Panc1 (cell line): ENCODE measurements around the gene CLDN22. TPM values are rescaled to one million over a fixed set of nuclear protein-coding genes. Genes with fewer than 3 reads are reported as not detected.

ENCODE experiments used
- ATAC-seq: fragments of 200-7000 bp; cut with Tn5 transposase; 2 replicates; pipeline ENCODE4 v1.9.1; 2020; ENCODE audit warnings: mild to moderate bottlenecking, moderate library complexity
- BruUV-seq: library from RNA; stranded (reverse); fragments of 400-500 nt; replicated peaks from 2 replicates; lab custom pipeline; 2021; lab: Mats Ljungman, UMichigan
- CTCF ChIA-PET: fragments of 300-600 bp; sonication (Branson Sonifier 250); formaldehyde crosslinking; loops from one replicate; lab custom pipeline; 2022; ENCODE audit warnings: antibody characterized with exemption; lab: Charles Lee
- POLR2A ChIA-PET: fragments of 300-600 bp; sonication (Branson Sonifier 250); formaldehyde crosslinking; loops from one replicate; lab custom pipeline; 2022; ENCODE audit warnings: antibody characterized with exemption; lab: Charles Lee
- DNase-seq: peaks from one replicate; pipeline ENCODE4 v3.0.0-alpha.2; 2010; ENCODE audit warnings: low read depth, low spot score
- H3K27ac ChIP-seq: 2 replicates; pipeline ENCODE4 v1.5.1; 2011; ENCODE audit warnings: mild to moderate bottlenecking, low read length, inconsistent platforms
- H3K27me3 ChIP-seq: fragments of 200-500 bp; sonication (Bioruptor generic); 2 replicates; pipeline ENCODE4 v1.6.0; 2014; ENCODE audit warnings: low read length, inconsistent platforms; ENCODE audit not compliant: control insufficient read depth, insufficient read depth
- H3K36me3 ChIP-seq: fragments of 200-500 bp; sonication (Bioruptor generic); 2 replicates; pipeline ENCODE4 v1.5.1; 2014; ENCODE audit warnings: inconsistent platforms, mild to moderate bottlenecking, low read length, moderate library complexity; ENCODE audit not compliant: control insufficient read depth, insufficient read depth
- H3K4me1 ChIP-seq: 2 replicates; pipeline ENCODE4 v1.5.1; 2011; ENCODE audit warnings: inconsistent platforms, mild to moderate bottlenecking, low read length, moderate library complexity; ENCODE audit not compliant: control insufficient read depth, insufficient read depth
- H3K4me3 ChIP-seq, 2 experiments: 2 replicates each; pipeline ENCODE4 v1.5.1; 2011 to 2012; ENCODE audit warnings: low read depth in 2 of 2, low read length in 2 of 2, mild to moderate bottlenecking in 2 of 2, inconsistent platforms in 1 of 2, moderate library complexity in 1 of 2
- H3K9me3 ChIP-seq: fragments of 200-500 bp; sonication (Bioruptor generic); 2 replicates; pipeline ENCODE4 v1.5.1; 2014; ENCODE audit warnings: low read depth, mild to moderate bottlenecking, inconsistent platforms, low read length, moderate library complexity; ENCODE audit not compliant: control insufficient read depth, insufficient read depth
- POLR2AphosphoS5 ChIP-seq: IDR thresholded peaks from 2 replicates; pipeline ENCODE4 v1.6.1; 2012; ENCODE audit warnings: mild to moderate bottlenecking, low read depth, low read length, moderate library complexity
- SIN3A ChIP-seq: IDR thresholded peaks from 2 replicates; pipeline ENCODE4 v1.6.1; 2012; ENCODE audit warnings: low read depth, mild to moderate bottlenecking, low read length, moderate library complexity, borderline replicate concordance; ENCODE audit not compliant: insufficient read depth
- TCF7L2 ChIP-seq: IDR thresholded peaks from 2 replicates; pipeline ENCODE4 v1.6.1; 2011; ENCODE audit warnings: mild to moderate bottlenecking, low read depth, low read length, inconsistent platforms
- in situ Hi-C: cut with HindIII; loops from 2 replicates; pipeline ENCODE4 v1.10.0; 2016; ENCODE audit warnings: low sequenced_read_pairs, low pct_unique_long_range_greater_than_20kb
- intact Hi-C: fragments of 100-400 bp; cut with micrococcal nuclease; formaldehyde crosslinking; loops from one replicate; pipeline ENCODE4 v1.10.0; 2022; ENCODE audit not compliant: unreplicated experiment
- total RNA-seq: library from RNA; stranded (reverse); gene quantifications from one replicate; pipeline ENCODE4 v1.2.1, GENCODE V29; 2021; ENCODE audit not compliant: unreplicated experiment
- TF ChIP-seq, protein P1 (sequence below), 2 experiments: IDR thresholded peaks; 2 replicates each; pipeline ENCODE4 v1.6.1; 2011 to 2012; ENCODE audit warnings: low read depth in 2 of 2, control low read depth in 1 of 2, low read length in 1 of 2, mild to moderate bottlenecking in 1 of 2, moderate library complexity in 1 of 2; ENCODE audit not compliant: insufficient read depth in 1 of 2
- TF ChIP-seq, protein P2 (sequence below): fragments of 450-650 bp; IDR thresholded peaks from 2 replicates; pipeline ENCODE4 v1.5.1; 2017; ENCODE audit warnings: mild to moderate bottlenecking

The CLDN22 gene
- total RNA-seq, 1 experiment from 2014 or later = not detected

DNA sequence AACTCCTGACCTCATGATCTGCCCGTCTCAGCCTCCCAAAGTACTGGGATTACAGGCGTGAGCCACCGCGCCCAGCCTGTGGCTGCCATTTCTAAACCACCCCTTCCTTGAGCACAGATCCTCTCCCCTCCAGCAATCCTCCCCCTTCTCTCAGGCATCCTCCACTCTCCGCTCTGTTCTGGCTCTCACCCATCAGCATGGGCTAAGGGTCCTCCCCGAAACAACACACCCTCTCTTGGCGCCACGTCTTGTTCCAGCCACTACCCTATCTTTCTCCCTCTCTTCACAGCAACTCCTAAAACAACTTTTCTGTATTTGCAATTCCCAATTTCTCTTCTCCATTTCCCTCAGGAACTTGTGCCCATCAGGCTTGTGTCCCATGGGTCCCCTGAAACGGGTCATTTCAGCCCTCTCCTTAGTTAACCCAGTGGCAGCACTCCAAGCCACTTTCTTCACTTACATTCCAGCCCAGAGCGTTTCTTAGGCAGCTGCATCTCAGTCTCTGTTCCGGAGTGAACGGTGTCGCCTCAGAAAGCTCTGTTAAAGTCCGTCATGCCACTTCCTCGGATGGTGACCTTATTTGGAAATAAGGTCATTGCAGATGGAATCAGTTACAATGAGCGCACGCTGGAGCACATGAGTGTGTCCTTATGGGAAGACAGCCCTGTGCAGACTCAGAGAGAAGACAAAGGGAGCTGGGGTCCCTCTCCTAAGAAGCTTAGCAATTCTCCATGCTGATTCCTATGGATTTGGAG is 30.4 kb upstream of the CLDN22 start:
- ATAC-seq = no peak

DNA sequence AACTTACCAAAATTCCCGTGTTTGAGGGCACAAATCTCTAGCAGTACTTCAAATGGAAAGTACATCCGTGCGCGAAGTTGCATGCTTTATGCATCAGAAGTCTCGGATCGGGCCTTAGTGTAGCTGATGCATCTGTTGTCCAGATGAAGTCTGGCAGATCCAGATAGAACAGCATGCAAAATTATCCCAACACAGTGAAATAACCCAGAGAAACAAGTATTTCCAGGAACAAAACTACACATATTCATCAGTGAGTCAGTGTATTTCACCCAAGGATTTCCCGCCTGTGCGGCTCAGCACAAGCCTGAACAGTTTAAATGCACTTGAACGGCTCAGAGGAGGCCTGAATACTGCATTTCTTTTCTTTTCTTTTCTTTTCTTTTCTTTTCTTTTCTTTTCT is 29.6 kb upstream of the CLDN22 start:
- TF ChIP-seq TCF7L2 (no peak), SIN3A (no peak), POLR2AphosphoS5 (no peak)
- TF ChIP-seq, protein P1, sequence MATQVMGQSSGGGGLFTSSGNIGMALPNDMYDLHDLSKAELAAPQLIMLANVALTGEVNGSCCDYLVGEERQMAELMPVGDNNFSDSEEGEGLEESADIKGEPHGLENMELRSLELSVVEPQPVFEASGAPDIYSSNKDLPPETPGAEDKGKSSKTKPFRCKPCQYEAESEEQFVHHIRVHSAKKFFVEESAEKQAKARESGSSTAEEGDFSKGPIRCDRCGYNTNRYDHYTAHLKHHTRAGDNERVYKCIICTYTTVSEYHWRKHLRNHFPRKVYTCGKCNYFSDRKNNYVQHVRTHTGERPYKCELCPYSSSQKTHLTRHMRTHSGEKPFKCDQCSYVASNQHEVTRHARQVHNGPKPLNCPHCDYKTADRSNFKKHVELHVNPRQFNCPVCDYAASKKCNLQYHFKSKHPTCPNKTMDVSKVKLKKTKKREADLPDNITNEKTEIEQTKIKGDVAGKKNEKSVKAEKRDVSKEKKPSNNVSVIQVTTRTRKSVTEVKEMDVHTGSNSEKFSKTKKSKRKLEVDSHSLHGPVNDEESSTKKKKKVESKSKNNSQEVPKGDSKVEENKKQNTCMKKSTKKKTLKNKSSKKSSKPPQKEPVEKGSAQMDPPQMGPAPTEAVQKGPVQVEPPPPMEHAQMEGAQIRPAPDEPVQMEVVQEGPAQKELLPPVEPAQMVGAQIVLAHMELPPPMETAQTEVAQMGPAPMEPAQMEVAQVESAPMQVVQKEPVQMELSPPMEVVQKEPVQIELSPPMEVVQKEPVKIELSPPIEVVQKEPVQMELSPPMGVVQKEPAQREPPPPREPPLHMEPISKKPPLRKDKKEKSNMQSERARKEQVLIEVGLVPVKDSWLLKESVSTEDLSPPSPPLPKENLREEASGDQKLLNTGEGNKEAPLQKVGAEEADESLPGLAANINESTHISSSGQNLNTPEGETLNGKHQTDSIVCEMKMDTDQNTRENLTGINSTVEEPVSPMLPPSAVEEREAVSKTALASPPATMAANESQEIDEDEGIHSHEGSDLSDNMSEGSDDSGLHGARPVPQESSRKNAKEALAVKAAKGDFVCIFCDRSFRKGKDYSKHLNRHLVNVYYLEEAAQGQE (IDR thresholded peaks at IDR 0.05; ENCODE audit: insufficient read depth in 1 of 2, low read depth in 2 of 2, low read length in 1 of 2) = no peak
- TF ChIP-seq, protein P2, sequence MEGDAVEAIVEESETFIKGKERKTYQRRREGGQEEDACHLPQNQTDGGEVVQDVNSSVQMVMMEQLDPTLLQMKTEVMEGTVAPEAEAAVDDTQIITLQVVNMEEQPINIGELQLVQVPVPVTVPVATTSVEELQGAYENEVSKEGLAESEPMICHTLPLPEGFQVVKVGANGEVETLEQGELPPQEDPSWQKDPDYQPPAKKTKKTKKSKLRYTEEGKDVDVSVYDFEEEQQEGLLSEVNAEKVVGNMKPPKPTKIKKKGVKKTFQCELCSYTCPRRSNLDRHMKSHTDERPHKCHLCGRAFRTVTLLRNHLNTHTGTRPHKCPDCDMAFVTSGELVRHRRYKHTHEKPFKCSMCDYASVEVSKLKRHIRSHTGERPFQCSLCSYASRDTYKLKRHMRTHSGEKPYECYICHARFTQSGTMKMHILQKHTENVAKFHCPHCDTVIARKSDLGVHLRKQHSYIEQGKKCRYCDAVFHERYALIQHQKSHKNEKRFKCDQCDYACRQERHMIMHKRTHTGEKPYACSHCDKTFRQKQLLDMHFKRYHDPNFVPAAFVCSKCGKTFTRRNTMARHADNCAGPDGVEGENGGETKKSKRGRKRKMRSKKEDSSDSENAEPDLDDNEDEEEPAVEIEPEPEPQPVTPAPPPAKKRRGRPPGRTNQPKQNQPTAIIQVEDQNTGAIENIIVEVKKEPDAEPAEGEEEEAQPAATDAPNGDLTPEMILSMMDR = no peak
- intact Hi-C loops (no loop called here), in situ Hi-C loops (no loop called here)
- ATAC-seq (no peak), DNase-seq (no peak)
- H3K4me1 ChIP-seq = no peaks in the 10 kb centered on the region
- H3K4me3 ChIP-seq = no peak overlapping the region
- BruUV-seq = no TSS peak
- no peak overlapping the region for H3K27ac ChIP-seq
- no peaks in the 10 kb centered on the region for H3K27me3 ChIP-seq
- H3K36me3 ChIP-seq = no peaks in the 10 kb centered on the region
- no peaks in the 10 kb centered on the region for H3K9me3 ChIP-seq
- ChIA-PET CTCF (no interaction called here), POLR2A (no interaction called here)

More for the DNA sequence above, 30.4 kb upstream of the CLDN22 start:
- no peaks in the 10 kb centered on the region for H3K4me1 ChIP-seq
- no TSS peak for BruUV-seq
- H3K27ac ChIP-seq = no peak overlapping the region
- TF ChIP-seq POLR2AphosphoS5 (no peak), TCF7L2 (no peak), SIN3A (no peak)
- TF ChIP-seq, protein P1 (IDR thresholded peaks at IDR 0.05; ENCODE audit: insufficient read depth in 1 of 2, low read depth in 2 of 2, low read length in 1 of 2) = no peak
- TF ChIP-seq, protein P2 = no peak
- ChIA-PET POLR2A (no interaction called here), CTCF (no interaction called here)
- H3K27me3 ChIP-seq = no peaks in the 10 kb centered on the region
- no peaks in the 10 kb centered on the region for H3K36me3 ChIP-seq
- no peaks in the 10 kb centered on the region for H3K9me3 ChIP-seq
- no peak for DNase-seq
- H3K4me3 ChIP-seq = no peak overlapping the region
- in situ Hi-C loops (no loop called here), intact Hi-C loops (no loop called here)
